ENCODE measurements around the gene WRAP53.

GRCh38 chr17:7747635-7748071 lies 59.4 kb downstream of the WRAP53 start:
- TF ChIP-seq CTCF (IDR thresholded peaks at IDR 0.05) = no peak
- TF ChIP-seq POLR2AphosphoS5 (IDR thresholded peaks at IDR 0.05) = no peak
- no peak for TF ChIP-seq POLR2A (IDR thresholded peaks at IDR 0.05)
- no peak for TF ChIP-seq EP300 (IDR thresholded peaks at IDR 0.05)

Measured in upper lobe of left lung (tissue), 4 donors.